GM19468 (cell line): ENCODE data around the gene PTN.

Source experiments
- ATAC-seq: cut with Tn5 transposase; IDR thresholded peaks from one replicate; pipeline ENCODE4 v1.9.1; 2021; ENCODE audit warnings: mild to moderate bottlenecking, moderate library complexity, moderate number of reproducible peaks; ENCODE audit not compliant: unreplicated experiment; ENCODE audit errors: extremely low read depth

Gene PTN

DNA sequence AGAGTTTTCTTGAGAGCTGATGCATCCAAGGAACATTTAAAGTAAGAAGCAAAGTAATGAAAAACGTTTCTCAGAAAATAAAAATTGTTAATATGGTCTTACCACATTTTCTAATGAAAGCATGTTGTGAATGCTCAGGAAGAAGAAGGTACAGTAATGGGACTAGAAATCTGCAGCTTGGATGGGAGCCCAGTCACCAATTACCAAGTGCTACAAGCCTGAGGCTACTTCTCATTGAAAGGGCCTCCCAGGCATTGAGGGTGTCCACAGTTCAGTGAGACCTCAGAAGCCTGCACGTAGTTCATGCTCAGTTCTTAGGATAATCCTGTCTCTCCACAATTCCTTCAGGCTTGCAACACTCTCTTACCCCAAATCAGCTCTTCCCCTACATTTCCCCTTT, 17.6 kb downstream of the PTN start:
- ATAC-seq: no peak

DNA sequence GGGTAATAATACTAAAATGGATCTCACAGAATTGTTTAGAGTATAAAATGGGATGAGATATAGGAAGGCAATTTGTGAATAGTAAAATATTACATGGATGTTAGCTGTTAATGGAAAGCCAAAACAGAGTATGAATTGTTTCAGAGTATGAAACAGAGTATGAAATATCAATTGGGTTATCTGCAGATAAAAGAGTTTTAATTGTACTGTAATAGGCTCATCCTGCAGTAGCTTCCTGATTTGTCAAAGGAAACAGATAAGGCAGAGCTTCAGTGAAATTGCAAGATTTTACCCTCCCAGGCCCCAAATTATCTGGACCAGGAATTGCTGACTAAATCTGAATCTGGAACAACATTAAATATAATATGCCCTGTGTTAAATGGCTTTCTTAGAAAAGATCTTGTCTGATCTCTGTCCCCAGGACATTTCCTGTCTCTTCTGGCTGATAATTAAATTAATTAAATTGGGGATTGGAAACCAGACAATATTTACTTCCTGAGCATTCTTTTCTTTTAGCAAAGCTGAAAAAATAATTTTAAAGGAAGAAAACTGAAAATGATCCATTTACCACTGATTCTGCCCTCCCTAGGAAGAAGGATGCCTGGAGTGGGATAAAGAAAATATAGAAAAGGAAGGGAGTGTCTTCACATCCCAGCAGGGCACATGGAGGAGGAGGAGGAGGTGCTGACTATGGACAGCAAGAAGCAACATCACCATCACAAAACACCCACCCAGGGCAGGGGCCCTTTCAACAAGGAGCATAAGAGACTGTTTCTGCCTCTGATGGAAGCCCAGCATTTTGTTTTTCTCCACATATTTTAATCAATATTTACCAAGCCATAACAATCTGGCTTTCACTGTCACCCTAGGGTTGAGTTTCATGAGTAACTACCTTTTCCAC, 18.5 kb downstream of the PTN start:
- ATAC-seq: no peak

DNA sequence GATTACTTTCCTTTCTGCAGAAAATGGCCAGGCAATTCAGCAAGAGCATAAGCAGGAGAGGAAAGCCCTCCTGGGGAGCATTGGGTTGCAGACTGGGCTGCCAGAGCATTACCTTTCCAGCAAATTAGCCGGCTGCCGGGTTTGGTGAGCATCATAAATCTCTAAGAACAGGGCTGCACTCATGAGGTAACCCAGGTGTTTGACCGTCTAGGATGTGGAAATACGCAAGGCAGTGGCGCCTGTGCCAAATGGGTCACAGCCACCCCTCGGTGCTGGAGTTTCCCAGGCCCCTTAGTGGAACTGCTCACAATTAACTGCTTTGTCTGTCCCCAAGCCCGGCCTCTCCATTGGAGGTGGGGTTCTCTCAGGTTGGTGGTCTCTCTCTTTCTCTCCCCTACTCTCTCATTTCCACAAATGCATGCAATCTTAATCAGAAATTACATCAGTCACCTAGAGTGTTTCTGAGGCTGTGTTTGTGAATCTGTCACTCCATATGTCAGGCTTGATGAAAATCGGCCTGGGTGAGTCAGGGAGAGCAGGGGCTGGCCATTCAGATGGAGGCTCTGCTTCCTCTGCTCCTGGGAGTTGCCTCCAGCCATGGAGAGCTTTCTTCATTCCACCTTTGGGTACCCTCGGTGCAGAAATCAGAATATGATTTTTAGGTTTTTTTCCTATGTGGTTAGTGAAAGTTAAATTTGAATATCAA, 26.7 kb downstream of the PTN start:
- ATAC-seq: no peak

DNA sequence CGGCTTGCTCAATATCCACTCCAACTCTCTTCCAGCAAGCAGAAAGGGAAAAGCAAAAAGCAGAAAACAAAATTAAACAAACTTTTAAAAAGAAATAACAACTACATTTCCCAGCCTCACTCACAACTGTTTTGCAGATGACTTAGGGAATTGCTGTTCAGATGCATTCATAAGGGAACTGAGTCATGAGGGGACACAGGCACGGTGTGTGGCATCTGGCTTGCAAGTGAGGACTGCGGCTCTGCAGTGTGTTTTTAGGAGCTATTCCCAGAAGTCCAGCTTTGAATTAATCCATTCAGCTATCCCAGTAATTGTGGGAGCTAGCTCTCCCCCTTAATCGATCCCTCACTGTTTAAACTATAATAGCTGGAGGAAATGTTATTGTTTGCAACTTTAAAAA, 30.3 kb downstream of the PTN start:
- no peak for ATAC-seq

DNA sequence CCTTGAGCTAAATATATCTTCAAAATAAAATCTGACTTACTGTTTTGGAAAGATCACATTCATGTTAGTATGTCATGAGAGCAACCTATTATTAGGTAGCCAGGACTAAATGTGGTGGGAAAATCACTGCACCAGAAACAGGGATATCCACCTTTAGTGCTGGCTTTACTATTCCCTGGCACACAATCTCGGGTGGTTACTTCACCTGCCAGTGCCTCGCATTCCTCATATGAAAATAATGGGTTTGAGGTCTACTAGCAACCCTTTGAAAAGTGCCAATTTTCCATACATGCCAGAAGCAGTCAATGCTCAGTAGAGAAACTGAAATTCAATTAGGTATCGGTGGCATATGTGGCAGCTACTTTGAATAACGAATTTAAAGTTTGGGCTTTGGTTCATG, 36.8 kb downstream of the PTN start:
- ATAC-seq: no peak

DNA sequence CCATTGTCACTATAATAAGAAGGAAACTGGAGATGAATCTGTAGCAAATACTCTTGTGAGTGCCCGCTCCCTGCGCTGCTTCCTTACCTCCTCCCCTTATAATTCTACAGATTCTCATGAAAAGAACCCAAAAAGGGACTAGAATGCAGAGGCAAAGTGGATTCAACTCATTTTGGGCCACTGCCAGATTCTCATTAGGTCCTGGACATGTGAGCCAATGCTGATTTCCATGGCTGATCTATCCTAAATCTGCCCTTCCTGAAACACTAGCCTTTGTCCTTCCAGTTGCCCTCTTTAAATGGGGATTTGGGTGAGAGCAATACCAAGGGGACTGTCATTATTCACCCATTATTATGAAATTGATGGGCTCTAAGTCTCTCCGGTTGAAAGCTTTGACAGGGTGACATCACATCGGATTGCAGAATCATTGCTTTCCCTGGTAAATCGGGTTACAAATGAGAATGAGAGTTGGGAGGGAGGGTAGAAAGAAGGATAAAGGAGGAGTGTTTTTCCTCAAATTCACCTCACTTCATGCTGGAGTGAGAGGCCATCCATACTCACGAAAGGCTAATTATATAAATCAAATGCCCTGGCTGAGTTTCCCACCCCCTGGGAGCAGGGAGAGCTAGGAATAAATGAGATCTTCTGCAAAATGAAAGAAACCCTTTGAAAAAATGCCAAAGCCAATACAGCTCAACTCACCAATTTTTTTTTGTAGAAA, 37.5 kb downstream of the PTN start:
- no peak for ATAC-seq

DNA sequence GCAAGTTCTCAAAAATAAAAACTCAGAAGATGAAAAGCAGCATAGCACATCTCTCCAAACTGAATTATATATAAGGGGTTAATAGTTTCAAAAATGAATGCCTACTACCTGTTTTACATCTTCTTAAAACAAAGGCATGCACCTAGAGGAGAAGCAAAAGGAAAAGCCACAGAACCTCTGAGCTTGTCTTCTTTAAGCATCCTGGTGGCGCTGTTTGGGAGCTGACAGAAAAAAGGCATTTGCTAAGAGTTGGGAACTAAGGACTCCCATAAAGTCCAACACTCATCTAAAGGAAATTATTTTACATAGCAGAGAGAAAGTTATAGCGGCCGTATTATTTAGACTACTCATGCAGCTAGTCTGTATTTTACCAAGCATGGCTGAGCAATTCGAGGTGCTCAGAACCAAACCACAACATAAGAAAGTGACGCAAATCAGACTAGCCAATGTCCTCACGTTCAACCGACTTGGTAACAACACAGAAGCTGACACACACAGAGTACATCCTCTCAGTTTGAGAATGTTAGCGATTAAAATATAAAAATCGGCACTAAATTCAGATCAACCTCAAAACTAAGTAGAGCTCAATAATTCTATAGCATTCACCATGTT, 38.8 kb downstream of the PTN start:
- ATAC-seq: no peak

DNA sequence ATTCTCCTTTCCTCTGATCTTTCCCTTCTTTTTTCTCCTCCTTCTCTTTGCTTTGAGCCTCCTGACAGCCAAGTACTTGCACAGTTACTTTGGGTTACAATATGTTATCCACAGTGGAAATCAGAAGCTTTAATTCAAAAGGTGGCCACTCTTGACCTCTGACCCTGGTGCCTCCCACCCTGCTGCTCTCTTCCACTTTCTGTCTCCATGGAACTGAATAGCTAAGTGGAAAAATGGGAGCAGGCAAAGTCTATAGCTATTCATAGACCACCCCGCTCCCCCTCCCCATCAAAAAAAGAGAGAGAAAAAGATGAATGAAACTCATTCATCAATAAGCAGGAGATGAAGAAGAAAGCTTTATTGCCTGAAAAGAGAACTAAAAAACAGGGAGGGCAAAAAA, 39.4 kb downstream of the PTN start:
- no peak for ATAC-seq

DNA sequence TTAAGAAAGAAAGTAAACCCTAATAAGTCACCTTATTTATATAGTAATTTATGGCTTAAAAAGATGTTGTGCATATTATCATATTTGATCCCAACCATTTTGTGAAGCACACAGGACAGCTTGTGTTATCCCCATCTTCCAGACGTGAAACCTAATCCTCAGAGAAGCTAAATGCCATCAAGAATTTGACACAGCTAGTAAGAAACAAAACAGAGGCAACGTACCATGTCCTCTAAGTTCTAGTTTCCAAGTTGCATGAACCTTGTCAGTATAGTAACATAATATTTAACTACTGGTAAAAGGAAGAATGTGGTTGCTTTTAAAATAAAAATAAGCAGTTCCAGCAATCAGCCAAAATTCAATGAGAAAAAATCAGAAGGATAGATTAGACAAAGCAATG, 41.5 kb downstream of the PTN start:
- ATAC-seq: no peak

DNA sequence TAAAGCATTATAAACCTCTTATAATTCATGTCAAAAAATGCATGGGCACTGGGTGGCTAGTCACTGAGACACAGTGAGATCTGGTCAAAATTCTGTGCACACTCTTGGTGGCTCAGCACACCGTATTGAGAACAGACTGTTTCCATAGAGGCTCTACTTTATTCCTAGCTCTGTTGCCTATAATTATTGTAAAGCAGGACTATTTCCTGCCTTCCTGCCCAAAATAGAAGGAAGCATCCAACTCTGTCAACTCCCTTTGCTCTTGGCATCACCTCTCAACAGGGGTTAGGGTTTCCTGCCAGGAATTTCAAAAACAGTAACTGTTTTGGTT, 45.1 kb downstream of the PTN start:
- no peak for ATAC-seq

DNA sequence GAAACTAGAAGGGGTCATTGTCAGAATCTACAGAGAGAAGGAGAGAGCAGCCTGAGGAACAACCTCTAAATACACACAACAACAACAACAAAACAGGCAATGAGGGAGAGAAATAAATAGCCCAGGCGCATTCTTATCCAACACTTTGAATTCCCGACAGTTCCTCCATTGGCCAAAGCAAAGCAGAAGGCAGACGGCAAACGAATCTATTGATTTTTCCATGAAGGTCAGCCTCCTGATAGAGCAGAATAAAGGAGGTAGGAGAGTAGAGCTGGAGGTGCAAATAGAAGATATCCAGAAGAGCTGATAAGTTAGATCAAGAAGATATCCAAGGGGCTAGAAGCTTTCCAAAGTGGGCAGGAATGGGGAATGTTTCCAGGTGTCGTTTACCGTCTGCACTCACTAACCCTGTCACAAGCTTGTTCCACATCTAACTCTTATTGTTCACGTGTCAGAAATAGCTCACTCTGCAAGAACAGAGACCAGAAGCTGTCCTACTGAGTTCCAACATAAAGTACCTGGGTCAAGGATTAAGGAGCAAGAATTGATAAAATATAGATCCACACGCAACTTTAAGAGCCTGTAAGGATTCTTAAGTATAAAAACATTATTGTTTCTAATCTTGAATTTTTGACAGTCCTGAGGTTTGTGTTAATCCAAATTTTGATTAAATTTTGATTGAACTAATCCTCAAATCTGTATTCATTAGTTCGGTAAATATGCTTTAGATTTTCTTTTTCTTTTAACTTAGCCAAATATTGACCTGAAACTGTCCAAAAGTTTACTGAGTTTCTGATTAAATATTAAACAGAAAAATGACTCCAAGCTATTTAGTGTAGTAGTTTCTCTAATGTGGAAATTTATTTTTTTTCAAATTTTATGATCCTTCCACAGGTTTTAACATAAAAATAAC, 45.7 kb downstream of the PTN start:
- no peak for ATAC-seq

DNA sequence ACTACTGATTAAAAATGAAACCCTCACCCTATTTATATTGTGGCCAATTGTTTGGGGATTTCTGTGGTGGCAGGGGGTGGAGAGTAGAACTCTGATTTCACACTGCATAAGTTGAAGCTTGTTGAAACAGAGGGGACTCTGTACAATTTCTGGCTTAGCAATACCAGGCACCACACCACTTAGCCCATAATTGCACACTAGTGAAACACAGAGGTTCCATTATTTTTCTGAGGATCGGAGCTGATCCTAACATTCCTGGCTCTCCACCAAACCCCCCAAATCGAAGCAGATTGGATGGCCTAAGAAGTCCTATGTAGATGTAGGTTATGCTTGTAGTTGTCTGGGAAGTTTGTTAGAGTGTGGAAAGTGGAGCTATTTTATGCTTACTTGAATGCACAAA, 47.0 kb downstream of the PTN start:
- ATAC-seq: no peak

DNA sequence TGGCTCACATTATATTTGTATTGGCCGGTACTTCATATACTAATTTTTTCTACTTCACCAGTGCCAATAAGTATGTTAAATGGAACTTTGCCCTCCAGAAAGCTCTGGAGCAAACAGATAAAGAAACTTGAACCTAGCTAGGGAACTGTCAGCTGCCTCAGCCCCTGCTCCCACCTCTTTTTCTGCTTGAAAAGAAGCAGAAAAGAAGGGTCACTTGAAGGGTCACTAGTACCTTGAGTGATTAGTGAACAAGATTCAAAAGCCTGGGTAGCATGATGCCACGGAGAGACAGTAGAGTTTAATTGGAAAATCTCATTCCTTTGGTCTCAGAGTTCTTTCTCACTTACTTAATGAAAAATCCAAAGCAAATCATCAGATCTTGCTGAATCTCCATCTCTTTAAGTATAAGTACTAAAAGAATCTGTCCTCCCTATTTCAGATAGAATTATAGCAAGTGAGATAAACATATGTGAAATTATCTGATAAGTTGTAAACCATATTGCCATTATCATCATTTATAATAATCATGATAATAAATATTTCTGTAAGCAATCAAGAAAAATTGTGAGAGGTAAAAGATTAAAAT, 47.7 kb downstream of the PTN start:
- ATAC-seq: no peak

DNA sequence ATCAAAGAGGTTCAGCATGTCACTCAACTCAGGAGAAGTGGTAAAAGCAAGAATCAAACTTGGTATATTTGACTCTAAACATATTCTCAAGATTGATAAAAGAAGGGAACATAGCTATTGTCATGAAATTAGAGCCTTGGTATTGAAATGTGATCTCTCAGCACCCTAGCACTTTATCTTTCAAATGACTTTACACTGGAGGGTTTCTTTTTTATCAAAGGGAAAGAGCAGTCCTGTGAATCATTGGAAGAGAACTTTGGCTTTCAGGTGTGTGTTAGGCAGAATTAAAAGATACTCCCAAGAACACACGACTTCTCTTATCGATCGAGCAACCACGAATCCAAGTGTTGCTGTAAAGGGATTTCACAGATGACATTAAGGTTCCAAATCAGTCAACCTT, 54.4 kb downstream of the PTN start:
- ATAC-seq: no peak

DNA sequence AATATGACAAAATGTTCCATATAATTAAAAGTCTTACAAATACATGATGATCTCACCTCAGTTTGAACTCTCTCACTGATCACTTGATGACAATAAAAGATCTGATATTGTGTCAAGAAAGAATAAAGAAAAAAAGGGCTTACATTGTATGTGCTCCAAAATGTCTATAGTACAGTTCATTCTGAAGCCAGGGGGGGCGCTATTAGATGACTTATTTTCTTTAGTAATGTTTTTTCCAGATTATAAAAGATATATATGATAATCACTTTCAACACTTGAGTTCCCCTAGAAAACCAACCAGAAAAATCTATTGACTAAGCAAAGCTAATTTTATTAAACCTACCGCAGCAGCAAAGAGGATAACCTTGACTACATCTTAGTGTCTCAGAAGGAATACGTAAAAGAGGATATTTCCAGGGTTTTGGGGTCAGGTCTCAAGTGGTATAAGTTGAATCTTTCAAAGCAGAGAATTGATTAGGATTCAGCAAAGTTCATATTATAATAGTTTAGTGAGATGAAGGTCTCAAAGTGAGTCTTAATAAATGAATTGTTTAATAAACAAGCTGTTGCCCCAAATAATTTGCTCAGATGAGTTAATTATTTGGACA, 55.8 kb downstream of the PTN start:
- ATAC-seq: no peak

DNA sequence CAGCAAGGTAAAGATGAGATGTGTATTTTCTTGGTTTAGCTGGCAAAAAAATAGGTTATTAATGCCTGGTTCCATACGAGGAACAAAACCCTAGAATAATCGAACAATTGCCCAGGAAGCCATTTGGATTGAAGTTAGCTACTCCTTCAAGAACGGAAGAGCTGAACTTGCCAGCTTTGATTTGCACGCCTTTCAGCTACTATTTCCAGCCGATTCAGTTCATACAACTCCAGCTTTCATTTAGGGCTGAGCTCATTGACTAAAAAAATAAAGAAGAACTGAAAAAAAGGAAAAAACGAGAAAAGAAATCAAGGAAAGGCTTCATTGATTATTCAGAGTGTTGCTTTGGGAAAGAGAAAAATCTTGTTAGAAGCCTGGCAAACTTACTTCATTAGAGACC, 60.4 kb downstream of the PTN start:
- ATAC-seq: no peak

DNA sequence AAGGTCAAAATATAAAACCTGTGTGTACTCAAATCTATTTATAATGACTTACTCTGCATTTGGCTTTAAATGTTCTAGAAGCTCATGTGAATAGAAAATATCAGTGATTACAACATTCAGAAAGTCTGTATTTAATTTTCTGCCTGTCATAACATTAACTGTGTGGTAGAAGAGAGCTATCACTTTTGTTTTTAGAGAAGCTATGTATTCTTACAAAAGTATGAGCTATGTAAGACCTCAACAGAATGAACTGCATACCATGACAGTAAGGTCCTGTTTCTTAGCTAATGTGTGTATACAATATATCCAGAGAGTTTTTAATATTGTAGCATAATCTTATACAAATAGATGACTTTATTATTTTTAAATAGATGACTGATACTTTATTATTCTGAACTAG, 61.5 kb downstream of the PTN start:
- ATAC-seq: no peak

DNA sequence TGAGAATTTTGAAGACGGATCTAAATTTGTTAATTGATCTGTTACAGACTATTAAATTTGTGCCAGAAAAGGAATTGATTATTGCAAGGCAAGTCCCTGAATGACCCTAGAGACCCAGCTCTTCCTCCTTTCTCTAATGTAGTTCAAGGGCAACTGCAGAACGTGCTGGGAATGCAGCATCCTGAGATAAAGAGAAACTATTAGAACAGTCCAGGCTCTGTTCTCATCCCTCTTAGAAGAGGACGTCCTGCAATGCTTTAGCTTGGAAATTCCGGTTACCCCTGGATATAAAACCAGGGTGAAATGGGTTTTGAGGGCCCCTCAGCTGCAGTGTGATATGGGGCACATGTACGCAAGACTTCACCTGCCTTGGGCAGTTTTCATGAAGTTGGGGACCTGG, 67.3 kb downstream of the PTN start:
- ATAC-seq: no peak

DNA sequence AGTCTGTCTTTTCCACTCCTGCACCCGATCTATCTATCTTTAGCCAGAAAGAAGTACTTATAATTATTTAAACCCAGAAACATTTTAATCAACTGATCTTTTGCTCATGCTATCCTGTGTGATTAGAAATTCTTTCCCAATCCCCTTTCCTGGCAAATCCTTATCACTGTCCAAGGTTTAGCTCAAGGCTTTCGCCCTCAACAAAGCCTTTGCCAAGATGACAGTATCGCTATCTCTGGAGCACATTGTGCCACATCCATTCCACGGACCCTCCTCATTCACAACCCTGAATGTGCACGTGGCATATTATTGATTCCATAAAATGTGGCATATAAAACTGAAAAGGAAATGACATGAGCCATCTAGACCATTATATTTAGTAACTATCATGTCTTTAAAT, 71.3 kb downstream of the PTN start:
- no peak for ATAC-seq
